Measurements from ENCODE around the gene SMIM32.

Gene SMIM32

GRCh38 chr5:136143763-136144162, 49.2 kb downstream of the SMIM32 start:
- in situ Hi-C loops (cut with MboI; ENCODE audit: low sequenced_read_pairs): no loop called here

- in situ Hi-C loops (cut with MboI; ENCODE audit: low sequenced_read_pairs): no loop called here
These were observed 49.6 kb downstream of the SMIM32 start for GRCh38 chr5:136143312-136143711.

DNA sequence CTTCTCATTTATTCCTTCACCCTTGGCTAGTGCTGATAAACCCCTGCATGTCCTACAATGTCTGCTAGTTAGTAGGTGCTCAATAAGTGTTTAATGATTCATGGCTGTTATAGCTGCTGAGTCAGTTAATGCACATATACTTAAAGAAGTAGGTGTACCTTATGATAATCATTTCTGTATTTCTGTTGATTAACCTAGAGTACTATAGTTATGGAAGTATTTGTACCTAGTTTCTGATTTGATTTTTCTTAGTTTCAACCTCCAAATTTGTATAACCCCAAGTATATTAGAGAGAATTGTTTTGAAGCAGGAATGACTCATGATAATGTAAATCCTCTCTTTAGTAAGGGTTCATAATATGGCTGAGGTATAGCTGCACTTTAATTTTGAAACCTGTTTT, 51.4 kb downstream of the SMIM32 start:
- in situ Hi-C loops (cut with MboI; ENCODE audit: low sequenced_read_pairs): no loop called here
